HUES64 (cell line): ENCODE measurements around the gene EXOC7.
A peak's percentile ranks its signal among the peaks of the same experiment; 100 is the strongest.

Experiments used
- H3K27ac ChIP-seq: 2 replicates; pipeline ENCODE4 v1.7.0; 2013; ENCODE audit warnings: low read depth, low read length, inconsistent platforms
- H3K27me3 ChIP-seq: 2 replicates; pipeline ENCODE4 v1.6.1; 2013; ENCODE audit warnings: mild to moderate bottlenecking, low read length; ENCODE audit not compliant: insufficient read depth
- H3K36me3 ChIP-seq: 2 replicates; pipeline ENCODE4 v1.6.1; 2013; ENCODE audit warnings: mild to moderate bottlenecking, low read length; ENCODE audit not compliant: insufficient read depth
- H3K4me1 ChIP-seq: 2 replicates; pipeline ENCODE4 v1.6.1; 2013; ENCODE audit warnings: mild to moderate bottlenecking, low read length, moderate library complexity; ENCODE audit not compliant: insufficient read depth
- H3K4me3 ChIP-seq: 2 replicates; pipeline ENCODE4 v1.5.1; 2013; ENCODE audit warnings: mild to moderate bottlenecking, low read length, moderate library complexity
- H3K9ac ChIP-seq: 2 replicates; pipeline ENCODE4 v1.6.1; 2013; ENCODE audit warnings: mild to moderate bottlenecking, low read depth, low read length
- H3K9me3 ChIP-seq: 2 replicates; pipeline ENCODE4 v1.6.1; 2013; ENCODE audit warnings: low read depth, low read length; ENCODE audit not compliant: insufficient read depth
- WGBS: fragments of 150-250, 120-280 bp; methylation state at CpG from one replicate; pipeline ENCODE4 v1.1.7; 2013; ENCODE audit warnings: missing lambda C conversion rate; 5-methylcytosine and 5-hydroxymethylcytosine counted together

Gene EXOC7

GRCh38 chr17:76040376-76040775 is 63.2 kb downstream of the EXOC7 start:
- 66% methylated on average over 6 of the region's 6 CpGs for WGBS
- H3K4me1 ChIP-seq: peaks cover 25% of the 10 kb centered on the region
- H3K9ac ChIP-seq: no peak overlapping the region
- H3K27ac ChIP-seq: peak overlapping the region; percentile 72; the same call in 1 of the 2 replicates
- H3K27me3 ChIP-seq: no peaks in the 10 kb centered on the region
- H3K36me3 ChIP-seq: peaks cover 71% of the 10 kb centered on the region
- H3K4me3 ChIP-seq: no peak overlapping the region
- no peaks in the 10 kb centered on the region for H3K9me3 ChIP-seq

GRCh38 chr17:76039121-76039520 is 64.5 kb downstream of the EXOC7 start:
- H3K9ac ChIP-seq: no peak overlapping the region
- WGBS: 94% methylated on average over 6 of the region's 6 CpGs
- H3K9me3 ChIP-seq: no peaks in the 10 kb centered on the region
- peaks cover 25% of the 10 kb centered on the region for H3K4me1 ChIP-seq
- H3K27me3 ChIP-seq: no peaks in the 10 kb centered on the region
- H3K4me3 ChIP-seq: no peak overlapping the region
- no peak overlapping the region; the same call in 1 of the 2 replicates for H3K27ac ChIP-seq
- H3K36me3 ChIP-seq: peaks cover 58% of the 10 kb centered on the region

GRCh38 chr17:76038050-76038449 is 65.5 kb downstream of the EXOC7 start:
- WGBS: 92% methylated on average over 3 of the region's 3 CpGs

GRCh38 chr17:76036497-76037261 is 66.9 kb downstream of the EXOC7 start:
- peaks cover 25% of the 10 kb centered on the region for H3K4me1 ChIP-seq
- no peak overlapping the region for H3K4me3 ChIP-seq
- no peak overlapping the region for H3K9ac ChIP-seq
- H3K27me3 ChIP-seq: no peaks in the 10 kb centered on the region
- H3K9me3 ChIP-seq: no peaks in the 10 kb centered on the region
- H3K36me3 ChIP-seq: peaks cover 37% of the 10 kb centered on the region
- WGBS: 68% methylated on average over 22 of the region's 22 CpGs
- H3K27ac ChIP-seq: 0 out of 2 replicates have a peak overlapping the region, but pooled peaks have one; percentile 26

More at GRCh38 chr17:76038050-76038449, 65.5 kb downstream of the EXOC7 start:
- H3K27ac ChIP-seq: no peak overlapping the region
- H3K36me3 ChIP-seq: peaks cover 47% of the 10 kb centered on the region
- no peak overlapping the region for H3K4me3 ChIP-seq
- no peaks in the 10 kb centered on the region for H3K9me3 ChIP-seq
- no peaks in the 10 kb centered on the region for H3K27me3 ChIP-seq
- no peak overlapping the region for H3K9ac ChIP-seq
- H3K4me1 ChIP-seq: peaks cover 25% of the 10 kb centered on the region

GRCh38 chr17:76034428-76035350 is 68.9 kb downstream of the EXOC7 start:
- Histone ChIP-seq H3K36me3 (peaks cover 17% of the 10 kb centered on the region), H3K9me3 (no peaks in the 10 kb centered on the region), H3K4me1 (peaks cover 13% of the 10 kb centered on the region), H3K9ac (no peak overlapping the region), H3K4me3 (no peak overlapping the region), H3K27ac (no peak overlapping the region), H3K27me3 (no peaks in the 10 kb centered on the region)
- 94% methylated on average over 13 of the region's 13 CpGs for WGBS

- WGBS: 94% methylated on average over 6 of the region's 6 CpGs
- peaks cover 1% of the 10 kb centered on the region; the same call in 1 of the 2 replicates for H3K36me3 ChIP-seq
- no peaks in the 10 kb centered on the region for H3K9me3 ChIP-seq
- H3K9ac ChIP-seq: no peak overlapping the region
- no peaks in the 10 kb centered on the region for H3K27me3 ChIP-seq
- H3K4me3 ChIP-seq: no peak overlapping the region
- H3K4me1 ChIP-seq: peaks cover 14% of the 10 kb centered on the region
- H3K27ac ChIP-seq: no peak overlapping the region
Measured at GRCh38 chr17:76033139-76033538, 70.4 kb downstream of the EXOC7 start.

GRCh38 chr17:76032780-76033108 is 70.8 kb downstream of the EXOC7 start:
- no peak overlapping the region for H3K4me3 ChIP-seq
- no peaks in the 10 kb centered on the region for H3K36me3 ChIP-seq
- H3K9me3 ChIP-seq: no peaks in the 10 kb centered on the region
- peaks cover 14% of the 10 kb centered on the region for H3K4me1 ChIP-seq
- 94% methylated on average over 4 of the region's 5 CpGs for WGBS
- H3K27ac ChIP-seq: no peak overlapping the region
- no peaks in the 10 kb centered on the region for H3K27me3 ChIP-seq
- H3K9ac ChIP-seq: no peak overlapping the region

- H3K9ac ChIP-seq: no peak overlapping the region
- peaks cover 14% of the 10 kb centered on the region for H3K4me1 ChIP-seq
- H3K4me3 ChIP-seq: no peak overlapping the region
- 94% methylated on average over 20 of the region's 20 CpGs for WGBS
- no peak overlapping the region for H3K27ac ChIP-seq
- H3K9me3 ChIP-seq: no peaks in the 10 kb centered on the region
- H3K27me3 ChIP-seq: no peaks in the 10 kb centered on the region
- H3K36me3 ChIP-seq: no peaks in the 10 kb centered on the region
Measured at GRCh38 chr17:76032073-76032779, 71.4 kb downstream of the EXOC7 start.
